ENCODE measurements around the gene NACA.
"Not testable (repeated sequence)": the region's sequence is repeated elsewhere in the genome, so short reads cannot be mapped to it uniquely, and the experiment has no call there.

The NACA gene

DNA sequence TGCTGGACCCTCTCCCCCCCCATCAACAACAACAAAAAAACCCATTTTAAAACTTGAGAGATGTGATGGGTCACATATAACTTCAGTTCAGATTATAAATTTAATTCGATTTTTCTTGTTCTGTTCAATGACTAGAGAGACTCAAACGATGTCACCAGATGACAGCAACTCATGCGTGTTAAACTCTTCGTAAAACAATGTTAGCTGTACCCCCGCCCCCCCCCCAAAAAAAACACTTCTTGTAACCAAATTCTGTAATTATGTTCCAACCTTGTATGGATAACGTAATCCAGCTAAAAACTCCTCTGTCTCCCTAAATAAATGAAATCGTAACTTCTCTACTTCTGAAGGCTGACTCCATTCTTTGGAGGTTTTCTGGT is 614 bp upstream of the NACA start:
- no peak for DNase-seq
- intact Hi-C loops (cut with DNase I), result loop anchor here (1.0 kb wide), 1 partner anchor 37 kb away; the partner anchor contains the start of gene PTGES3

DNA sequence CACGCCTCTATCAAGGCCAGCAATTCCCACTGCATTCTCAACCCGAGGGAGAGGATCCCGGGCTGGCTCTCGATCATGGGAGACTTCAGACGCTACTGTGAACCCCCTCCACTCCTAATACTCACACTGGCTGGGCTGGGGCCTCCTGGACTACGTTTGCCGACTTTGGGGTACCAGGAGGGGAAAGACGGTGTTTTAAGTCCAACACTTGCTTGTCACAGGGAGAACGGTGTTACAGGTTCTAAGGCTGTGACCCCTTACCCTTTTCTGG is 463 bp downstream of the NACA start:
- intact Hi-C loops (cut with DNase I), result no loop called here
- DNase-seq, result peak in 5 of 10 donors; percentile 10 to 70 (median 15)

DNA sequence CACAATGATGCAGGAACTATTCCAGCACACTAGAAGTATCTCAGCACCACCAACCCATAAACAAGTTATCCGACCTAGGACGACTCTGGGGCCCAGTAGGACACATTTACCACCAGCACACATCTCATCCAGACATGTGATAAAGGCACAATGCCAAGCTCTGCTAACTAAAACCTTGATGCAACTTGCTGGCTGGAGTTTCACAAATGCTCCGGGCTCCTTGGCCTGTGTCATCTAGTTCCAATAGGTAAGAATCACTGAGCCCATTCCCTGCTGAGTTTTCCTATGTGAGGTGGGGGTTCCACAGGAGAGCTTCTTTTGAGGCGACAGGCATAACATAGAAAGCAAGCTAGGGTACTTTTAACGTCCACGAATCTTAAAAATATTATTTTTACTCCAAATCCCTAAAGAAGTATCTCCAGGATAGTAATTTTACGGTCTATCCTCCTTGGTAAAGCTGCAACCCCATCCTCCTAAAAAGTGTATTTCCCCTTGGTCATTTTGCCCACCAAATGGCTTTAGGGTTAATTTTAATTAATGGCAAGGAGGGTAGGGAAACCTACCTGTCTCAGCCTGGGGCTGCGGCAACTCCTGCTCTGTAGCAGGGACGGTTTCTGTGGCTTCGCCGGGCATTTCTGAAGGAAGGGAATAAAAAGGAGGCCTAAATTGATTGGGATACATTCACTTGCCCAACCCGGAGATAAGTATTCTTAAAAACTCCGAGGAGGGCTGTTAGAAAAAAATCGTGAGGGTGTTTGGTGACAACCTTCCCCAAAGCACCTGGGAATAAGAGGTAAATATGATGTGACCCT is 1.0 kb downstream of the NACA start:
- intact Hi-C loops (cut with DNase I), result no loop called here

DNA sequence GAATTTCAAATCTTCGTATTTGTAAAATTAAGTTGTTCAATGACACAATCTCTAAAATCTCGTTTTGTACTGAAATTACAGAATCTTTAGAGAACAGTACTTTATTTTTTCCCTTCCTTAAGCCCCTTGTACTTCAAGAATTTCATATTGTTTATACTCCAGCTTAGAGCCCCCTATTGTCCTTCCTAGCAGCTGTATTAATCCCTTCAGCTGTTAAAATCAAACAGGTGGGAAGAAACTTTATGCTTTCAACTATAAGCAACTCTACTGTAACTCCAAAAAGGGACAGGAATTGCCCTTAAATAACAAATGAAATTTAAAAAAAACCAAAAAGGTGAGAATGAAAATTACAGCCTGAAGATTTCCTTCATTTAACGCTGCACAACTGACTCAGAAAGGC is 1.7 kb downstream of the NACA start:
- intact Hi-C loops (cut with DNase I), result no loop called here
- DNase-seq, result no peak

More for the DNA sequence above, 1.0 kb downstream of the NACA start:
- peak in 2 of 10 donors; percentile 12 to 31 for DNase-seq

DNA sequence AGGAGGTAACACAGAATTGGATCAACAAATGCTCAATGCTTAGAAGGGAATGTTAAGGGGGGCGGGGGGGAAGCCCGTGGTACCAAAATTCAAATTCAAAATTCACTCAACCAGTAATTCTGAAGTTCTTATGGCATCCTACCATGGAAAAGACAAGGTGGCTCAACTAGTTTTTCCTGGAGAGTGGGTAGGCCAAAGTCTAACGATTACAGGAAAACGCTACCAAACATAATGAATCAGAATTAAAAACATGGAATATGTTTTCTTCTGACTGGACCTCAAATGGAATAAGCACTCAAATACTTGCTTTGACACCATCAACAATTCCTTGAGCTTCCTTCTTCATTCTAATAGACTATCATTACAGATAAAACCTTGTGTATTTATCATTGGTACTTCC is 2.3 kb downstream of the NACA start:
- no peak for DNase-seq

DNA sequence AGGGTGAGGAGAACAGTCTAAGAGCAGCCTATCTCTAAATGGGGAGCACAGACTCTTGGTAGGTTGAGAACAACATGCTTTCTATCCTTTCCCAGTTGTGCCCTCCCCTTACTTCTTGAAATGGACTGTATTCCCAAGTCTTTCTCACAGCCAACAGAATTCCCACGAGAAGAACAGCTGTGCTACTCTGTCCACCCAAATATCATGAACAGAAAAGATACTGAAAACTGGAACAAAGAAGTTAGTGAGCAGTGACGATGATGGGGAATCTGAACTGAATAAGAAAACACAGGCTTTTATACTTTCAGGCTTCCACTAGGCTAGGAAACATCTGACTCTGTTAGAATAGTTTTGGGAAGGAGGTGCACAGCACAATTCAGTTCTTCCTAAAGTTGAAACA is 3.4 kb downstream of the NACA start:
- DNase-seq, result no peak
- intact Hi-C loops (cut with DNase I), result no loop called here

More for the DNA sequence above, 2.3 kb downstream of the NACA start:
- intact Hi-C loops (cut with DNase I), result no loop called here

DNA sequence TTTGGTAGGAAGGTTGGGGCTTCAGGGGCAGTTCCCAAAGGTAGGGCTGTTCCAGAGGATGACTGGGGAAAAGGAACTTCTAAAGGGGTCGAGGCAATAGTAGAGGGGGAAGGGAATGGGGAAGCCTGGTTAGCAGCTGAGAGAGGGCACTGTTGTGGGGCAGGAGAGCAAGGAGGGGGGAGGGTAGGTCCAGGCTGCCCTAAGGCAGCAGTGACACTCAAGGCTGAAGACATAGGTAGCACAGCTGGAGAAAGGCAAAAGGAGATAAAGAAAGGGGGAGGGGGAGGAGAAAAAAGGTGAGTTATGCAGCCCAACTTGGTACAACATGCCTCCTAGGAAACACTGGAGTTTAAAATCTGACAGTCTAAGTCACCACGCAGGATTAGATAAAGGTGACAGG is 3.9 kb downstream of the NACA start:
- DNase-seq, result no peak
- intact Hi-C loops (cut with DNase I), result no loop called here

DNA sequence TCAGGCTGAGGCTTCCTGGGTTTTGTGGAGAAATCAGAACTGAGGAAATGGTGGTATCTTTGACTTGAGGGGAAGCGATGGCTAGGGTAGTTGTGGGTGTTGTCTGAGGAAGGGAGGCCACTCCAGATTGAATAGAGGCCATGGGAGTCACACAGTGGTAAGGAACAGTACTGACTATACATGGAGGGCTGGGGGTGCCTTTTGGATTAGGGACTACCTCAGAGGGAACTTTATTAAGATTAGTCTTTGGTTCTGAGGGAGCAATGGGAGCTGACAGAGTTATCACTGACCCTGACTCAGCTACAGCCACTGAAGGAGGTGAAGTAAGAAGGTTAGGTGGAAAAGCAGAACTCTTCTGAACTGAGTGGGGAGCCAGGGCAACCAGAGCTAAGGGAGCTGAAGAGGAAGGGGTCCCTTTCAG is 4.4 kb downstream of the NACA start:
- DNase-seq, result no peak
- intact Hi-C loops (cut with DNase I), result no loop called here

DNA sequence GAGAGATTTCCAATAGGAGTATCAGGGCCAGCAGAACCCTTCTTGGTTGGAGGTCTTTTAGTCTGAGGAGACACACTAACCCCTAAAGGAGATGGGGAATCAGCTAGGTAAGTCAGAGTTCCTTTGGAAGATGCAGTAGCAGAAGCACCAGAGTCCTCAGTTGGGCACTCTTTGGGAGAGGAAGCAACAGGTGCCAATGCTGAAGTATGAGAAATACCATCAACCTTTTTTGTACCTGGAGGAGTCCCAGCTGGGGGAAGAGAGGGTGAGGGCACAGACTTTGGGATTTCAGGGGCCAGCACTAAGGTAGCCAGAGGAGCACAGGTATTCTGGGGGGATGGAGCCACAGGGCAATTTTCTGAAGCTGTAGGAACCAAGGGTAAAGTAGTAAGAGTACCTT is 6.0 kb downstream of the NACA start:
- intact Hi-C loops (cut with DNase I), result no loop called here
- no peak for DNase-seq

DNA sequence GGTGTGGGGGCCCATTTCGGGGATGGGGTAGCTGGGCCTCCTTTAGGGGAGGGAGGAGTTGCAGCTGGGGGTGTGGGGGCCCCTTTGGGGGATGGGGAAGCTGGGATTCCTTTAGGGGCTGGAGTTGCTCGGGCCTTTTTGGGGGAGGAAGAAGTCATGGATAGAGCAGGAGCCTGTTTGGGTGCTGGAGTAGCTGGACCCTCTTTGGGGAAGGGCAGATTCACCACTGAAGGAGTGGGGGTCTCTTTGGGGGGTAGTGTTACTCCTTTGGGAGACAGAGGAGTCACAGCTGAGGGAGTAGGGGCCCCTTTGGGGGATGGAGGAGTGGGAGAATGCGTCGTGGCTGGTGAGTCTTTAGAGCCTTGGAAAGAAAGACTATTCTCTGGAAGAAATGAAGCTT is 6.5 kb downstream of the NACA start:
- no peak for DNase-seq
- intact Hi-C loops (cut with DNase I), result no loop called here

DNA sequence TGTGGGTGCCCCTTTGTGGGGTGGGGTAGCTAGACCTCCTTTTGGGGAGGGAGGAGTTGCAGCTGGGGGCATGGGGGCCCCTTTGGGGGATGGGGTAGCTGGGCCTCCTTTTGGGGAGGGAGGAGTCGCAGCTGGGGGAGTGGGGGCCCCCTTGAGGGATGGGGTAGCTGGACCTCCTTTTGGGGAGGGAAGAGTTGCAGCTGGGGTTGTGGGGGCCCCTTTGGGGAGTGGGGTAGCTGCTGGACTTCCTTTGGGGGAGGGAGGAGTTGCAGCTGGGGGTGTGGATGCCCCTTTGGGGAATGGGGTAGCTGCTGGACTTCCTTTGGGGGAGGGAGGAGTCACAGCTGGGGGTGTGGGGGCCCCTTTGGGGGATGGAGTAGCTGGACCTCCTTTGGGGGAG is 7.0 kb downstream of the NACA start:
- intact Hi-C loops (cut with DNase I), result no loop called here
- DNase-seq, result no peak

DNA sequence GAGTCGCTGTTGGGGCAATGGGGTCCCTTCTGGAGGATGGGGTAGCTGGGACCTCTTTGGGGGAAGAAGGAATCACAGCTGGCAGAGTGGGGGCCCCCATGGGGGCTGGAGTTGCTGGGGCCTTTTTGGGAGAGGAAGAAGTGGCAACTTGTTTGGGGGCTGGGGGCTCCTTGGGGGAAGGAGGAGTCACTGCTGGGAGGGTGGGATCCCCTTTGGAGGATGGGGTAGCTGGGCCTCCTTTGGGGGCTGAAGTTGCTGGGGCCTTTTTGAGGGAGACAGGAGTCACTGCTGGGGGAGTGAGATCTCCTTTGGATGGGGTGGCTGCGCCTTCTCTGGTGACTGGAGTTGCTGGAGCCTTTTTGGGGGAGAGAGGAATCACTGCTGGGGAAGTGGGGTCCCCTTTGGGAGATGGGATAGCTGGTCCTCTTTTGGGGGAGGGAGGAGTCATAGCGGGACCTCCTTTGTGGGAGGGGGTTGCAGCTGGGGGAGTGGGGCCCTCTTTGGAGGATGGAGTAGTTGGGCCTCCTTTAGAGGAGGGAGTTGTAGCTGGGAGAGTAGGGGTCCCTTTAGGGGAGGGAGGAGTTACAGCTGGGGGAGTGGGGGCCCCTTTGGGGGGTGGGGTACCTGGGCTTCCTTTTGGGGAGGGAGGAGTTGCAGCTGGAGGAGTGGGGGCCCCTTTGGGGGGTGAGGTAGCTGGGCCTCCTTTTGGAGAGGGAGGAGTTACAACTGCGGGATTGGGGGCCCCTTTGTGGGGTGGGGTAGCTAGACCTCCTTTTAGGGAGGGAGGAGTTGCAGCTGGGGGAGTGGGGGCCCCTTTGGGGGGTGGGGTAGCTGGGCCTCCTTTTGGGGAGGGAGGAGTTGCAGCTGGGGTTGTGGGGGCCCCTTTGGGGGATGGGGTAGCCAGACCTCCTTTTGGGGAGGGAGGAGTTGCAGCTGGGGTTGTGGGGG is 7.9 kb downstream of the NACA start:
- DNase-seq, result no peak
- intact Hi-C loops (cut with DNase I), result no loop called here

DNA sequence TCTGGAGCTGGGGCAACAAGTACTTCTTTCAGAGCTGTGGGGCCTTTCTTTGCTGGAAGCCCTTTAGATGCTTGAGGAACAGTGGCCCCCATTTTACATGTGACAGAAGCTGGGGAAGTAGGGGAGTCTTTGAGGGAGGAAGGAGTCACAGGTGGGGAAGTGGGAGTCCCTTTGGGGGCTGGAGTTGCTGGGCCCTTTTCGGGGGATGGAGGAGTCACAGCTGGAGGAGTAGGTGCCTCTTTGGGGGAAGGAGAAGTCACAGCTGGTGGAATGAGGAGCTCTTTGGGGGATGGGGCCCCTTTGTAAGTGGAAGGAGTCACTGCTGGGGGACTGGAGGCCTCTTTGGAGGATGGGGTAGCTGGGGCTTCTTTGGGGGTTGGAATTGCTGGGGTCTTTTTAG is 8.6 kb downstream of the NACA start:
- intact Hi-C loops (cut with DNase I), result no loop called here
- peak in 1 of 10 donors; percentile 22 for DNase-seq

DNA sequence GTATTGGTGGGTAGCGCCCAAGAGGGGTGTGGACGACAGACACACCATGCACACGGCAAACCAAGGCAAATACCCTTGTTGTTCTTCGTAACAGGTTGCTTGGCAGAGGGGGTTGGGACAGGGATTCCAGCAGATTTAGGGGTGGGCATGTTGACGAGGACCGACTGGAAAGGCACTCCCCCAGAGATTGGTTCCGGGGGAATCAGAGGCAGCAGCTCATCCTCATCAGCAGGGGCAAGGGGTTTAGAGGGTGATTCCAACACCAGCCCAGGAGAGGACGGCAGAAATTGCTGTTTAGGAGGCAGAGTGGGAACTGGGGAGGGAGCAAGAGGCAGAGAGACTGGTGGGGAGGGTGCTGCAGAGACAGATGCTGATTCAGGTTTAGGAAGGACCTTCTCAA is 9.3 kb downstream of the NACA start:
- DNase-seq, result peak in 1 of 10 donors; percentile 46
- intact Hi-C loops (cut with DNase I), result no loop called here

DNA sequence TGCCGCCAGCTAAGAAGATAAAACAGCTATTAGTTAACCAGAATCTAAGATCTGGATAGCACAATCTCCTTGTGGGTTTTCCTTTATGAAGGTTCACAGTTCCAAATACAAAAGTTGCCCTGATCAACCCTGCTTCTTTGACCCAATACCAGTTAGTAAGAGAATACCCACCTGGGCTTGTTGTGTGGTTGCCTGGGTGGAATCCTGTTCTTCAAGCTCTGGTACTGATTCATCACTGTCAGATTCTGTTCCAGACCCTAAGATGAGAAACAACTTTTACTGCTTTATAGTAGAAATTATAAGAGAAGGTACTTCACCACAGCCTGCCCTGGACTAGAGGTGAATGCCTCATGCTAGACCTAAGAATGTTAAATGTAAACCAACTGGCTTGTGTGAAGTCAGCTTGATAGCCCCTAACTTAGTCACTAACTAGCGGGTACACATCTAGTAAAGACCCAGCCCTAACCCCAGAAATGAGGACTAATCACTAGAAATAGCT is 10.6 kb downstream of the NACA start:
- intact Hi-C loops (cut with DNase I), result no loop called here
- peak in 1 of 10 donors; percentile 9 for DNase-seq

DNA sequence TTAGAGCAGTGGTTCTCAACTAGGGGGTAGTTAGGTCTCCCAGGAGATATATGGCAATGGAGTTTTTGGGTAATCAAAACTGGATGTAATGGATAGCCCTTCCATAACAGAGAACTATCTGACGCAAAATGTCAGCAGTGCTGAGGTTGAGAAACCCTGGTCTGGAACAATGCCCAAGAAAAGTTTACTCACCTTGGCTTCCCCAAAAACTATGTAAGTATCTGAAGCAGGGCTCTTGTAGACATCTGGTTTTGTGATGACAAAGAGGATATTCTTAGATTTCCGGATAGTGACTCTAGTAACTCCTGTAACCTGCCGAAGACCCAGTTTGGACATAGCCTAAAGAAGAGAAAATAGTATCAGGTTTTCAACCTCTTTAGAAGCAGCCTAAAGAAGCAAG is 11.8 kb downstream of the NACA start:
- no peak for DNase-seq
- intact Hi-C loops (cut with DNase I), result no loop called here

DNA sequence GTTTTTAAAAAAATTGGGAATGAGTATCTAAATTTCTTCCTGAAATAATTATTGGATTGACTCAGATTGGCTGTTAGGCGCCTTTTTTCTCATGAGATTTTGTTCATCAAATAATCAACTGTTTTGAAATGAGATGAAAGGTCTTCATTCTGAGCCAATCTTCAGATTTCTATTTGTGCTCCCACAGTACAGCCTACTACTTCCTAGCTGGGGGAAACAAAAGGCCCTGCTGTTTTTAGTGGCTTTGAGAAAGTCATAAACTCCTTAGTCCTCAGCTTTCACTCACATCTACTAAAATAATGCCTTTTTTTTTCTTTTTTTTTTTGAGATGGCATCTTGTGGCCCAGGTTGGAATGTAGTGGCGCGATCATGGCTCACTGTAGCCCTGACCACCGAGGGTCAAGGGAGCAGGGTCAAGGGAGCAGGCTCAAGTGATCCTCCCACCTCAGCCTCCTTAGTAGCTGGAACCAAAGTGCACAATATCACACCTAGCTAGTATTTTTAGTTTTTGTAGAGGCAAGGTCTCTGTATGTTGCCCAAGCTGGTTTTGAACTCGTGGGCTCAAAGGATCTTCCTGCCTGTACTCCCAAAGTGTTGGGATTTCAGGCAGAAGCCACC is 15.2 kb downstream of the NACA start:
- intact Hi-C loops (cut with DNase I), result no loop called here
- DNase-seq, result no peak

DNA sequence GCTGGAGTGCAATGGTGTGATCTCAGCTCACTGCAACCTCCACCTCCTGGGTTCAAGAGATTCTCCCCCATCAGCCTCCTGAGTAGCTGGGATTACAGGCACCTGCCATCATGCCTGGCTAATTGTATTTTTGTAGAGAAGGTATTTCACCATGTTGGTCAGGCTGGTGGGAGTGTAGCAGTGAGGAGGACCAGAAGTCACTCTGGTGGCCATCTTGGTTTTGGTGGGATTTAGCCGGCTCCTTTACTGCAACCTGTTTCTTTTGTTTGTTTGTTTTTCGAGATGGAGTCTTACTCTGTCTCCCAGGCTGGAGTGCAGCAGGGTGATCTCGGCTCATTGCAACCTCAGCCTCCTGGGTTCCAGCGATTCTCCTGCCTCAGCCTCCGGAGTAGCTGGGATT is 20.6 kb downstream of the NACA start:
- peak in 1 of 10 donors; percentile 8 for DNase-seq
- intact Hi-C loops (cut with DNase I), result not testable (repeated sequence)

DNA sequence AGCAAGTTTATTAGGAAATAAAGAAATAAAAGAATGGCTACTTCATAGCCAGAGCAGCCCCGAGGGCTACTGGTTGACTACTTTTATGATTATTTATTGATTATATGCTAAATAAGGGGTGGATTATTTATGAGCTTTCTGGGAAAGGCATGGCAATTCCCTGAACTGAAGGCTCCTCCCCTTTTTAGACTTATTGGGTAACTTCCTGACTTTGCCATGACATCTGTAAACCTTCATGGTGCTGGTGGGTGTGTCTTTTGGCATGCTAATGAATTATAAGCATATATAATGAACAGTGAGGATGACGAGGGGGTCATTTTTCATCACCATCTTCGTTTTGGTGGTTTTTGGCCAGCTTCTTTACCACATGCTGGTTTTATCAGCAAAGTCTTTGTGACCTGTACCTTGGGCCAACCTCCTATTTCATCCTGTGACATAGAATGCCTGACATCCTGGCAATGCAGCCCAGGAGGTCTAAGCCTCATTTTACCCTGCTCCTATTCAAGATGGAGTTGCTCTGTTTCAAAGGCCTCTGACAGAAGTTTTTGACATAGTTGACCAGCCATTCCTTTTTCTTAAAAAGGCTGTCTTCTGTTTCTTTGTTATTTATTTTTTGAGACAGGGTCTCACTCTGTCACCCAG is 26.0 kb downstream of the NACA start:
- DNase-seq, result no peak
- intact Hi-C loops (cut with DNase I), result no loop called here

DNA sequence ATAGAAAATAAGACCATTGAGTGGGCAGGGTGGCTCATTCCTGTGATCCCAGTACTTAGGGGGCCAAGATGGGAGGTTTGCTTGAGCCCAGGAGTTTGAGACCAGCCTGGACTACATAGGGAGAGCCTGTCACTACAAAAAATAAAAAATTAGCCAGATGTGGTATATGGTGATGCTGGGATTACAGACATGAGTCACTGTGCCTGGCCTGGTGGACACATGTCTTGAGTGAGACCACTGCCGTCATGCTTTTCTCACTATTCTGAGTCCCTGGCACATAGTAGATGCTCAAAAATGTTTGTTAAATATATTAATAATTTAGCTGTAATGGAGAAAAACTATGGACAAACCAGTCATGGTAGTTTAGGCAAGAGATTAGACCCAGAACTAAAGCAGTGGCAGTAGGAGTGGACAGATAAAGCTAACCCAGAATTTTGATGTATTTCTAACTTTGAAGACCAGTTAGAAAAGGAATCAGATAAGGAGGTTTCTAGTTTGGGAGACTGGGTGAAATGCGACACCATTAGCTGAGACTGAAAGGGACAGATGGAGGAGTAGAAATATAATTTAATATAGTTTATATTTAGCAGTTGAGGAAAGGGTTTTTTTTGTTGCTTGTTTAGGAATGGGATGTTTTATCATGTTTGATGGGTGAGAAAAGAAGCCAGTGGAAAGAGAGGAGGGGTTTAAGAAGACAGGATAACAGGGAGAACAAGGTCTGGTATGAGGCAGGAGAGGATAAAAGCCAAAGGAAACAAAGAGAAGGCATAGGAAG is 29.6 kb downstream of the NACA start:
- no peak for DNase-seq
- intact Hi-C loops (cut with DNase I), result no loop called here
